Measurements from ENCODE around the gene ORC1.

GRCh38 chr1:52385376-52385775 is 18.8 kb downstream of the ORC1 start:
- TF ChIP-seq EZH2 (IDR thresholded peaks at IDR 0.05; ENCODE audit: low read depth, unreplicated experiment), result no peak
- TF ChIP-seq CTCF (conservative IDR thresholded peaks at IDR 0.05; ENCODE audit: low read depth in 2 of 2), result no peak
- TF ChIP-seq ZNF331 (CRISPR knock-in tag; IDR thresholded peaks at IDR 0.05; ENCODE audit: low read depth), result no peak
- no peak for TF ChIP-seq POLR2AphosphoS5 (IDR thresholded peaks at IDR 0.05; ENCODE audit: low read depth)
- no peak for TF ChIP-seq REST (IDR thresholded peaks at IDR 0.05; ENCODE audit: unreplicated experiment)
- TF ChIP-seq JUNB (IDR thresholded peaks at IDR 0.05; ENCODE audit: unreplicated experiment), result no peak
- TF ChIP-seq STAT1 (IDR thresholded peaks at IDR 0.05; ENCODE audit: unreplicated experiment), result no peak
- TF ChIP-seq ZNF114 (CRISPR knock-in tag; IDR thresholded peaks at IDR 0.05), result no peak
- TF ChIP-seq ETS1 (IDR thresholded peaks at IDR 0.05), result no peak
- no peak for TF ChIP-seq CREB1 (CRISPR knock-in tag; IDR thresholded peaks at IDR 0.05; ENCODE audit: low read depth)
- no peak for TF ChIP-seq EZH2phosphoT487 (IDR thresholded peaks at IDR 0.05; ENCODE audit: unreplicated experiment)
- no peak for TF ChIP-seq NANOG (IDR thresholded peaks at IDR 0.05; ENCODE audit: borderline replicate concordance)

All from GM23338 (cell line).